Measurements from ENCODE around the gene SNX18.

Gene SNX18

DNA sequence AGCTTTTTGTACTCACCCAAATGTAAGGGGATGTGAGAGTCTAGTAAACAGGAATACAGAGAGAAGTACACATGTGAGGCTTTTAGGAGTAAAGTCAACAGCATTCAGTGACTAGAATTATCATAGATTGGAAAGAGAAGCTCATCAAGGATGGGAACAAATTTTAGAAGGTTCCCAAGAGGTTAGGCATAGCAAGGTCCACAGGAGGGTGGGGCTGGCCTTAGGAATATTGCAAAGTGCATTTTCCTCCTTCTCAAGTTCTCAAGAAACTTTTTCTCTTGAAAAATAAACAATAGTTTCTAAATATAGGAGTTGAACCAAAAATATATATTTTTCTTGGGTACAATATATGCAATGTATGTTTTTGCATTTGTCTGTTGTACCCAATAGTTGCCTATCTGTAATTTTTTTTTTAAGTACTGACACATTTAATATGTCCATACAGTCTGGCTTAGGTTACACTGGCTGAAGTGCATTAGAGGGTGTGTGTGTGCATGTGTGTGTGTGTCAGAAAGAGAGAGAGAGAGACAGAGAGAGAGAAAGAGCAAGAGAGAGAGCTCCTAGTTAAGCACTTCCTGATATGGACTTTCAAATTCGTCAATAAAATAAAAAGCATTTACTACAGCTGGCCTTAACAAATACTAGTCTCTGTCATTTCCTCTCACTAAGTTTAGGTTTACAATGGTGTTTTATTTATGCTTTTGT, 62.2 kb downstream of the SNX18 start:
- DNase-seq (ENCODE audit: low read depth in 2 of 2) = no peak

- DNase-seq (ENCODE audit: low read depth in 2 of 2) = no peak
Measured at GRCh38 chr5:54580997-54581811, 63.6 kb downstream of the SNX18 start.

DNA sequence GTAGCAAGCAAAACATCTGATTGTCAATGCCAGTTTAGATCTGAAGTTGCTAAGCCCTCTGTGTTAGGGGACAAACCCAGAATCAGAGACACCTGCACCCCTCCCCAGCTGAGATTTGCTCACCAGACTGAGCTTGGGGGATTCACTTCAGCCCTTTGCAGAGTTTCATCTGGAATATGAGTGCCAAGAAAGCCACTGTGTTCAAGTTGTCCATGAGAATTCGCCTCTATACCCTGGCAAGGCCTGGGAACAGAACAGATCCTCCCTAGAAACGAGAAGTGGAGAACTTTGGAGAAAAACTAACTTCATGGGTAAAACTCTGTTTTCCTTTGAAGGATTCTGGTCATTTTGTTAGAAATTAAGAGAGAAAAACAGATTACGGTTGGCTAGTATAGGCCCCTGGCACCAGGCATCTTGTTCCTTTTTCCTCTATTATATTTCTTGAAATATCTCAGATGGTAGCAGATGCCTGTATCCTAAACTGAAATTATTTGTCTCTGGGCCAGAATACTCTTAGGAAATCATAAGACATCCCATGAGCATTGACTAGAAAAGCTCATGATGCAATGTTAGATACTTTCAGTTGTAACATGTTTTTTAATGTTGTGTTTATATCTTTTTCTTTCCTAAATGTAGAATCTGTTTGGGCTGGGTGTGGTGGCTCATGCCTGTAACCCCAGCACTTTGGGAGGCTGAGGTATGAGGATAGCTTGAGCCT, 64.4 kb downstream of the SNX18 start:
- DNase-seq (ENCODE audit: low read depth in 2 of 2) = no peak

DNA sequence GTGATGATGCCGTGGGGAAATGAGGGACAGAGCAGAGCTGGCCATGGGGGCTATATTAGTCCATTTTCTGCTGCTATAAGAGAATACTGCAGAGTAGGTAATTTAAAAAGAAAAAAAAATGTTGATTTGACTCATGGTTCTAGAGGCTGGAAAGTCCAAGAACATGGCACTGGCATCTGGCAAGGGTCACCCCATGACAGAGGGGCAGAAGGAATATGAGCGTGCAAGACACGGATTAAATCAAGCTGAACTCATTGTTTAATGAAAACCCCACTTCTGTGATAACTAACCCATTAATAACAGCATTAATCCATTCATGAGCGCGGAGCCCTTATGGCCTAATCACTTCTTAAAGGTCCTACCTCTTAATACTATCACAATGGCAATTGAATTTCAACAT, 68.8 kb downstream of the SNX18 start:
- no peak for DNase-seq (ENCODE audit: low read depth in 2 of 2)

GRCh38 chr5:54589786-54590185, 72.2 kb downstream of the SNX18 start:
- DNase-seq (ENCODE audit: low read depth in 2 of 2) = no peak

GRCh38 chr5:54590824-54591223, 73.3 kb downstream of the SNX18 start:
- no peak for DNase-seq (ENCODE audit: low read depth in 2 of 2)

- DNase-seq (ENCODE audit: low read depth in 2 of 2) = no peak
Measured at GRCh38 chr5:54593779-54594178, 76.2 kb downstream of the SNX18 start.

DNA sequence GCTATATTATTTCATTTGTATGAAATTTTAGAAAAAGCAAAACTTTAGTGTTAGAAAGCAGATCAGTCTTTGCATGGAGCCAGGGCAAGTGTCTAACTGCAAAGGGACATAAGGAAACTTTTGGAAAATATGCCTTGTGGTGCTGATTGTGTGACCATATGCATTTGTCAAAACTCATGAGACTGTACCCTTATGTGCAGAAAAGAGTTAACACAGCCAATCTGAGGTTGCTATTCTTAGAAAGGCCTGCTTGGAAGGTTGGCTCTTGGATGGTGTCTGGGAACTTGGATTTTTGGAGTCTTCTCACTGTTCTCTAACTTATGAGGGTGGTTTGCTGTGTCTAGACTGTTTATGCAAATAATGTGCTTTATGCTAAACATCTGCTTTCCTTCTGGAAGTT, 76.6 kb downstream of the SNX18 start:
- no peak for DNase-seq (ENCODE audit: low read depth in 2 of 2)

- DNase-seq (ENCODE audit: low read depth in 2 of 2) = no peak
Measured at GRCh38 chr5:54595721-54596120, 78.2 kb downstream of the SNX18 start.

All from stimulated activated CD8-positive, alpha-beta memory T cell treated with anti-CD3 and anti-CD28 coated beads, Interleukin-15, amount 100 ng/mL, for 4 hours (primary cell).